Endometrial microvascular endothelial cells (primary cell): Measurements from ENCODE around the gene PMAIP1. TPM values are rescaled to one million over a fixed set of nuclear protein-coding genes. Genes with fewer than 3 reads are reported as not detected.

Experiments
- in situ Hi-C: cut with HindIII; loops from 2 replicates; pipeline ENCODE4 v1.10.0; 2017; ENCODE audit warnings: low sequenced_read_pairs, low pct_unique_long_range_greater_than_20kb; ENCODE audit errors: inconsistent ontology term
- total RNA-seq: library from RNA; depleted of rRNA; stranded (reverse); fragments of >200 nt; gene quantifications from one replicate; pipeline ENCODE4 v1.2.3, GENCODE V29; 2015; ENCODE audit errors: inconsistent ontology term

Gene PMAIP1
- total RNA-seq, 1 donor from 2014 or later, result 38.9 TPM

DNA sequence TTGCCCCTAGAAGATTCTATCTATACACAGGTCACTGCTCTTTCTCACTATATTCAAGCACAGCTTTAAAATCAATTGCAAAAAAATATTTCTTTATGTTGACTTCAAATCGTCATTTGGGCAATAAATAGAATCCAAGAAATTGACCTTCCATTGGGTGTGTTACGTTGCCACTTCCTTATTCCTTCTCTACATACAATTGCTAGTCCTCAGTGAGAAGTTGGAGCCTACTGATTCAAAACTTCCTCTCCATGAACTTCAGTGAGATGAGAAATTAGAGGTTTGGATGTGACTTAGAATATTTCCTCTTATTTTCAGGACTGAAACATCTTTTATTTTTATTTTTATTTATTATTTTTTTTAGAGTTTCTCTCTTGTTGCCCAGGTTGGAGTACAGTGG is 40.3 kb downstream of the PMAIP1 start:
- in situ Hi-C loops, result no loop called here

DNA sequence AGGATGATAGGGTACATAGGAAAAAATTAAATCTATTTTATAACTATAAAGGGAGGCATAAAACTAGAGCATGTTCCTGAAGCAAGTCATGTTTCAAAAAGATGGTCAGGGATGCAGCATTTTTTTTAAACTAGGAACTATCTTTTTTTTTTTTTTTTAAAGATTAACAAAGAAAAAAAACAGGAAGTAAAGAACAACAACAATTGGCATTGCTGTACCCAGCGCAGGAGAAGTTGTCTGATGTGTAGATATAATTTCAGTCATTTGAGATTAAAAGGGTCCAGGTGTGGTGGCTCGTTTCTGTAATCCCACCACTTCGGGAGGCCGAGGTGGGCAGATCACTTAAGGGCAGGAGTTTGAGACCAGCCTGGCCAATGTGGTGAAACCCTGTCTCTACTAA is 41.5 kb downstream of the PMAIP1 start:
- in situ Hi-C loops, result no loop called here

DNA sequence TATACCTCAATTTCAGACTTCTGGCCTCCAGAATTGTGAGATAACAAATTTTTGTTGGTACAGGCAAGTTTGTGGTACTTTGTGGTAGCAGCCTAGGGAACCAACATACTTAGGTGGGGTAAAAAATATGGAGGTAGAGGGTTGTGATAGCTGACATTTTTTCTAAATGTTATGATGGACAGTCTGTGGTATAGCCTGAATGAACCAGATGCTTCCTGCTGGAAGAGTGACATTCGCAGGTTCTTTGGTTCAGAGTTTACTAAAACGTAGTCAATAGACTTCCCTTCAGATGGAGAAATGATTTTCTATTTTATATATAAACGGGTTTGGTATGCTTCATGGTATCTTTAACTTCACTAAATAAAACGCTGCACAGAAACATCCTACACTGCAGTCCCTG is 42.8 kb downstream of the PMAIP1 start:
- in situ Hi-C loops, result no loop called here

DNA sequence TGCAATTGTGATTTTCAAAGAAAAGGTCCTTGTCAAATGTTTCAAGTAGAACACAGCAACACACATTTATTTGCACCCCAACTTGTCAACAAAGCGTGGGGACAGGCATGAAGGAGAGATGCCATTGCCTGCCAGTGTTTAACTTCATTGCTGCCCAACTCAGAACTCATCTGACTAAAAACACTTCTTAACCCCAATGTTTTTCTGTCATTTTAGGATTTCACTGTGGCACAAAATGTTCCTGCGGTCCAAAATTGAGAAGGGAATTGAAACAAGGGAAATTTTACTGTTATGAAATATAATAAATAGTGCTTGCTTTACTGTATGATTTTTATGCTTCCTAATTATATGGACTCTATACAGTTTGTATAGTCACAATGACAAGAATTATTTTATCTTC is 45.7 kb downstream of the PMAIP1 start:
- in situ Hi-C loops, result no loop called here

DNA sequence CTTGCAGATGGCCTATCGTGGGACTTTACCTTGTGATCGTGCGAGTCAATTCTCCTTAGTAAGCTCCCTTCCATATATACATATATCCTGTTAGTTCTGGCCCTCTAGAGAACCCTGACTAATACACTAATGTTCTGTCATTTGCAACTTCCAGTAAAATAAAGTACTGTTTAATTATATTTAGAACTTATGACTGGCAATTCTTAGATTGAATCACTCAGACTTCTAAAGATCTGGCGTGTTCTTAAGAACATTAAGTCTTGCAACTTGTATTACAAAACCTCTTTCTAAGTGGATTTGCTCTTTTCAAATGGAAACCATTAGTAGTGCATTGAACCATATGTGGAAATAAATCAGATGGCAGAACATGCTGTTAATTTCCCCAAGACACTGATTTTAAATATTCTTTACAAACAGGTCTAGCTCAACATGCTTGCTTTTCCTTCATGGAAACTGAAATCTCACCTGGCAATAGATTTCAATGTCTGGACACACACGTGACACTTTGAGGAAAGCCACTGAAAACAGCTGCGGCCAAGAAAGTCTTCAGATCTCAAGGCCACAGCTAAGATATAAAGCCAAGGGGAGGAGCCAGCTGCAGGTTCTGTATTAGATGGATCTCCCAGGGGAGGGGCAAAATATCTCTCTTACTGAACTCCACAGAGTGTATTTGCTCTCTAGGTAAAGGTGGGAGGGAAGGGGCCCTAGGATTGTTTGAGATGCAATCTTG is 50.6 kb downstream of the PMAIP1 start:
- in situ Hi-C loops, result no loop called here

DNA sequence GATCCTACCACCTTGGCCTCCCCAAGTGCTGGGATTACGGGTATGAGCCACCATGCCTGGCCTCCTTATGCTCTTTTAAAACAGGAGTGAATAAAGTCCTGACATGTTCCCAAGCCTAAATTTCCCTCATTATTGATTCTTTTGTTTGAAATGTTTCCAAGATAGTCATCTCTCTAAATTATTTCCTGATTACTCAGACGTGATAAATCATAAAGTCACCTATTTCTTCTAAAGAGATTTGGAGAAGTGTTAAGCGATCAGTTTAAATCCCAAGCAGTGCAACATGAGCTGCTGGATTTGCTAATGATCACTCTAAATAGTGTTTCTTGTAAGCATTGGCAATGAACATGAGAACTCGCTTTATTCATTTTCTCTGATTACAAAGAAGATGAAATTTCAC is 51.8 kb downstream of the PMAIP1 start:
- in situ Hi-C loops, result no loop called here

DNA sequence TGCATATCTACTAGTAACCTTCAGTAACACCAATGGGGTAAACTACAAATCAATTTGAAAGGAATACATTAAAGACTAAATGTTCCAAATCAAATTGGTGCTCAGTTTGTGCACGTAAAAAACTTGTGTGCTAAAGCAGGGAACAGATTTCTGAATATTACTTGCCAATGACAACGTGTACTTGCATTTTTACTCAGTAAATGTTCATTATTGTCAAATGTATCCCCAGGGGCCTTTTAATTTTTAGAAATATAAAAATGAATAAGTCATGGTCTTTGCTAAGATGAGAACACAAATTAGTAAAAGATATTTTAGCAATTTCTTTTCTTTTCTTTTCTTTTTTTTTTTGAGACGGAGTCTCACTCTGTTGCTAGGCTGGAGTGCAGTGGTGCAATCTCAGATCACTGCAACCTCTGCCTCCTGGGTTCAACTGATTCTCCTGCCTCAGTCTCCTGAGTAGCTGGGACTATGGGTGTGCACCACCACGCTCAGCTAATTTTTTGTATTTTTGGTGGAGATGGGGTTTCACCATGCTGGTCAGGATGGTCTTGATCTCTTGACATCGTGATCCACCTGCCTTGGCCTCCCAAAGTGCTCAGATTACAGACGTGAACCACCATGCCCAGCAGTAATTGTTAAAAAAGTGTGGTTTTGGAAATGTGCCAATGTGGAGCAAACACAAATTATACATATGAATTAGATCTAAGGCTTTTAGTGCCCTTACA is 52.6 kb downstream of the PMAIP1 start:
- in situ Hi-C loops, result no loop called here

Other genes starting within 250 kb of the PMAIP1 start
- 8.7 TPM for gene CCBE1, start 202.6 kb upstream of the PMAIP1 start, total RNA-seq